Measurements from ENCODE around the gene SNAI3.

DNA sequence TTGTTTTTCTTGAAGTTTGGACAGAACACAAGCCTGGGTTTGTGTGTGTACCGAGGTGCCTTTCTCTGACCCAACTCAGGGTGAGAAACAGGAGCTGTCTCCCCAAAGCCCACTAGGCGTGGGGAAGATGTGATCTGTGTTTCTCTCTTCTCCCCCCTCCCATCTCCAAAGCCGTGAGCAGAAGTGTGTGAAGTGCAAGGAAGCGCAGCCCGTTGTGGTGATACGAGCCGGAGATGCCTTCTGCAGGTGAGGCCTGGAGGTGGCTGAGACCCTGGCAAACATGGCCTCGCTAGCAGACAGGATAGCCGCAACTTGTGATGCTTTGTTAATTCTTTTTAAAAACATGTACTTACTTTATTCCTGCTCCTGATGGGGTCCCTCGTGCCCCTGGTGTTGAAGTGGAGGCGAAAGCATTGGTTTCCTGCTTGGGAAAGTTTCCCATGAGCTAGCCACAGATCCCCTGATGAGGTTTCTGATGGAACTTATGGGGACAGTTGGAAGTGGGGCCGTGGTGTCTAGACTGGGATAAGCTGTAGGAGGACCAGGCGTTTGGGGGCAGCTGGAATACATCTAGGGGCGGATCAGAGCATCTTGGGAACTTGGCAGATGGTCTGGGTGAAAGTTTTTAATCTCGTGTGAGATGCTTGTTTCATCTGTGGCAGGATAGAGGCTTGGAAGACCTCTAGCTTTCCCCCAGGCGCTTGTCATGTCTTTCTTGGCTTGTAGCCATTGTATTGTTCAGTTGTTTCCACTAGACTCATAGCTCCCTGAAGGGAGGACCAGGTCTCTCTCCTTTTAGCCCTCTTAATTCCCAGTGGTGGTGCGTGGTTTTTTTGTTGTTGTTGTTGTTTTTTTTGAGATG lies 20.9 kb upstream of the SNAI3 start:
- TF ChIP-seq JUNB (IDR thresholded peaks at IDR 0.05; ENCODE audit: unreplicated experiment) (no peak), EZH2 (IDR thresholded peaks at IDR 0.05; ENCODE audit: low read depth, unreplicated experiment) (no peak), POLR2AphosphoS5 (IDR thresholded peaks at IDR 0.05; ENCODE audit: low read depth) (no peak), EZH2phosphoT487 (IDR thresholded peaks at IDR 0.05; ENCODE audit: unreplicated experiment) (no peak), STAT1 (IDR thresholded peaks at IDR 0.05; ENCODE audit: unreplicated experiment) (no peak), ZNF331 (CRISPR knock-in tag; IDR thresholded peaks at IDR 0.05; ENCODE audit: low read depth) (no peak), CREB1 (CRISPR knock-in tag; IDR thresholded peaks at IDR 0.05; ENCODE audit: low read depth) (no peak)
- TF ChIP-seq, protein P1, sequence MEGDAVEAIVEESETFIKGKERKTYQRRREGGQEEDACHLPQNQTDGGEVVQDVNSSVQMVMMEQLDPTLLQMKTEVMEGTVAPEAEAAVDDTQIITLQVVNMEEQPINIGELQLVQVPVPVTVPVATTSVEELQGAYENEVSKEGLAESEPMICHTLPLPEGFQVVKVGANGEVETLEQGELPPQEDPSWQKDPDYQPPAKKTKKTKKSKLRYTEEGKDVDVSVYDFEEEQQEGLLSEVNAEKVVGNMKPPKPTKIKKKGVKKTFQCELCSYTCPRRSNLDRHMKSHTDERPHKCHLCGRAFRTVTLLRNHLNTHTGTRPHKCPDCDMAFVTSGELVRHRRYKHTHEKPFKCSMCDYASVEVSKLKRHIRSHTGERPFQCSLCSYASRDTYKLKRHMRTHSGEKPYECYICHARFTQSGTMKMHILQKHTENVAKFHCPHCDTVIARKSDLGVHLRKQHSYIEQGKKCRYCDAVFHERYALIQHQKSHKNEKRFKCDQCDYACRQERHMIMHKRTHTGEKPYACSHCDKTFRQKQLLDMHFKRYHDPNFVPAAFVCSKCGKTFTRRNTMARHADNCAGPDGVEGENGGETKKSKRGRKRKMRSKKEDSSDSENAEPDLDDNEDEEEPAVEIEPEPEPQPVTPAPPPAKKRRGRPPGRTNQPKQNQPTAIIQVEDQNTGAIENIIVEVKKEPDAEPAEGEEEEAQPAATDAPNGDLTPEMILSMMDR (conservative IDR thresholded peaks at IDR 0.05; ENCODE audit: low read depth in 2 of 2), result no peak
- TF ChIP-seq, protein P2, sequence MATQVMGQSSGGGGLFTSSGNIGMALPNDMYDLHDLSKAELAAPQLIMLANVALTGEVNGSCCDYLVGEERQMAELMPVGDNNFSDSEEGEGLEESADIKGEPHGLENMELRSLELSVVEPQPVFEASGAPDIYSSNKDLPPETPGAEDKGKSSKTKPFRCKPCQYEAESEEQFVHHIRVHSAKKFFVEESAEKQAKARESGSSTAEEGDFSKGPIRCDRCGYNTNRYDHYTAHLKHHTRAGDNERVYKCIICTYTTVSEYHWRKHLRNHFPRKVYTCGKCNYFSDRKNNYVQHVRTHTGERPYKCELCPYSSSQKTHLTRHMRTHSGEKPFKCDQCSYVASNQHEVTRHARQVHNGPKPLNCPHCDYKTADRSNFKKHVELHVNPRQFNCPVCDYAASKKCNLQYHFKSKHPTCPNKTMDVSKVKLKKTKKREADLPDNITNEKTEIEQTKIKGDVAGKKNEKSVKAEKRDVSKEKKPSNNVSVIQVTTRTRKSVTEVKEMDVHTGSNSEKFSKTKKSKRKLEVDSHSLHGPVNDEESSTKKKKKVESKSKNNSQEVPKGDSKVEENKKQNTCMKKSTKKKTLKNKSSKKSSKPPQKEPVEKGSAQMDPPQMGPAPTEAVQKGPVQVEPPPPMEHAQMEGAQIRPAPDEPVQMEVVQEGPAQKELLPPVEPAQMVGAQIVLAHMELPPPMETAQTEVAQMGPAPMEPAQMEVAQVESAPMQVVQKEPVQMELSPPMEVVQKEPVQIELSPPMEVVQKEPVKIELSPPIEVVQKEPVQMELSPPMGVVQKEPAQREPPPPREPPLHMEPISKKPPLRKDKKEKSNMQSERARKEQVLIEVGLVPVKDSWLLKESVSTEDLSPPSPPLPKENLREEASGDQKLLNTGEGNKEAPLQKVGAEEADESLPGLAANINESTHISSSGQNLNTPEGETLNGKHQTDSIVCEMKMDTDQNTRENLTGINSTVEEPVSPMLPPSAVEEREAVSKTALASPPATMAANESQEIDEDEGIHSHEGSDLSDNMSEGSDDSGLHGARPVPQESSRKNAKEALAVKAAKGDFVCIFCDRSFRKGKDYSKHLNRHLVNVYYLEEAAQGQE (IDR thresholded peaks at IDR 0.05; ENCODE audit: unreplicated experiment), result no peak

Measured in GM23338 (cell line).